HepG2 (cell line): ENCODE measurements around the gene UBAC1. TPM values are rescaled to one million over a fixed set of nuclear protein-coding genes. Genes with fewer than 3 reads are reported as not detected.

Experiments used
- CBX5 ChIP-seq: sonication (generic); formaldehyde crosslinking; IDR thresholded peaks from 2 replicates; pipeline ENCODE4 v1.4.0; 2020; ENCODE audit warnings: missing genetic modification reagents, borderline replicate concordance
- DMAP1 ChIP-seq: IDR thresholded peaks from 2 replicates; pipeline ENCODE4 v1.6.1; 2016
- ETV5 ChIP-seq: IDR thresholded peaks from 2 replicates; pipeline ENCODE4 v1.6.1; 2018; ENCODE audit warnings: missing biosample characterization, missing genetic modification reagents, inconsistent platforms, borderline replicate concordance
- KDM3A ChIP-seq: IDR thresholded peaks from 2 replicates; pipeline ENCODE4 v1.6.1; 2018; ENCODE audit warnings: low read depth, missing compliant biosample characterization
- NCOR1 ChIP-seq: fragments of 200-600 bp; sonication (generic); IDR thresholded peaks from 2 replicates; pipeline ENCODE4 v1.7.0; 2017; ENCODE audit warnings: antibody characterized with exemption, low read length, borderline replicate concordance
- NFKB2 ChIP-seq: sonication (generic); formaldehyde crosslinking; IDR thresholded peaks from 2 replicates; pipeline ENCODE4 v1.4.0; 2020; ENCODE audit warnings: missing genetic modification reagents, borderline replicate concordance
- NR2C2 ChIP-seq: sonication (generic); formaldehyde crosslinking; IDR thresholded peaks from 2 replicates; pipeline ENCODE4 v1.4.0; 2020; ENCODE audit warnings: missing genetic modification reagents, mild to moderate bottlenecking, moderate library complexity, borderline replicate concordance
- NR2F2 ChIP-seq: IDR thresholded peaks from 2 replicates; pipeline ENCODE4 v1.6.1; 2012; ENCODE audit warnings: low read depth, inconsistent platforms, borderline replicate concordance
- SALL1 ChIP-seq: sonication (generic); formaldehyde crosslinking; IDR thresholded peaks from 2 replicates; pipeline ENCODE4 v1.8.0; 2022; ENCODE audit warnings: mild to moderate bottlenecking, missing genetic modification reagents
- TARDBP ChIP-seq: sonication (generic); formaldehyde crosslinking; IDR thresholded peaks from 2 replicates; pipeline ENCODE4 v1.8.0; 2022; ENCODE audit warnings: mild to moderate bottlenecking, missing genetic modification reagents
- TEAD2 ChIP-seq: sonication (generic); formaldehyde crosslinking; IDR thresholded peaks from 2 replicates; pipeline ENCODE4 v1.9.0; 2021; ENCODE audit warnings: missing genetic modification reagents
- THAP9 ChIP-seq: sonication (generic); formaldehyde crosslinking; IDR thresholded peaks from 2 replicates; pipeline ENCODE4; 2020; ENCODE audit warnings: missing genetic modification reagents, mild to moderate bottlenecking, borderline replicate concordance
- ZNF44 ChIP-seq: sonication (generic); formaldehyde crosslinking; IDR thresholded peaks from 2 replicates; pipeline ENCODE4 v1.5.1; 2020; ENCODE audit warnings: mild to moderate bottlenecking, missing genetic modification reagents
- ZNF83 ChIP-seq: sonication (generic); formaldehyde crosslinking; IDR thresholded peaks from 2 replicates; pipeline ENCODE4 v1.4.0; 2020; ENCODE audit warnings: missing genetic modification reagents, mild to moderate bottlenecking, borderline replicate concordance
- polyA plus RNA-seq, 8 experiments: library from polyadenylated mRNA; depleted of rRNA in 3 of 8; stranded (reverse) in 7 of 8; unstranded in 1 of 8; fragments of >200 nt; fragmentation: Illumina TruSeq in 4 of 8; extraction: Trizol in 4 of 8; gene quantifications; 2 replicates each; pipeline versions ENCODE4 v1.2.1 to v1.2.3, GENCODE V29; 2011 to 2016; ENCODE audit warnings: low read depth in 4 of 8, missing spikeins in 1 of 8, mixed read lengths in 1 of 8; ENCODE audit not compliant: insufficient read depth in 1 of 8
- total RNA-seq, 5 experiments: library from RNA; depleted of rRNA; stranded (reverse); fragments of >200 nt; fragmentation: Illumina TruSeq; extraction: Trizol; gene quantifications; 2 replicates each; pipeline ENCODE4 v1.2.3, GENCODE V29; 2016; ENCODE audit warnings: low read depth in 1 of 5
- TF ChIP-seq, protein P1 (sequence below): sonication (generic); formaldehyde crosslinking; IDR thresholded peaks from 2 replicates; pipeline ENCODE4 v1.8.0; 2022; ENCODE audit warnings: missing genetic modification reagents, mild to moderate bottlenecking, moderate library complexity, borderline replicate concordance
- TF ChIP-seq, protein P2 (sequence below): sonication (generic); formaldehyde crosslinking; conservative IDR thresholded peaks from 2 replicates; pipeline ENCODE4 v1.8.0; 2022; ENCODE audit warnings: missing genetic modification reagents

Gene UBAC1
- total and polyA plus RNA-seq, 2 of the 13 experiments (the other 11 are each of a cell fraction or from before 2014, with no cell fraction given) = 32.2 to 34.1 TPM

DNA sequence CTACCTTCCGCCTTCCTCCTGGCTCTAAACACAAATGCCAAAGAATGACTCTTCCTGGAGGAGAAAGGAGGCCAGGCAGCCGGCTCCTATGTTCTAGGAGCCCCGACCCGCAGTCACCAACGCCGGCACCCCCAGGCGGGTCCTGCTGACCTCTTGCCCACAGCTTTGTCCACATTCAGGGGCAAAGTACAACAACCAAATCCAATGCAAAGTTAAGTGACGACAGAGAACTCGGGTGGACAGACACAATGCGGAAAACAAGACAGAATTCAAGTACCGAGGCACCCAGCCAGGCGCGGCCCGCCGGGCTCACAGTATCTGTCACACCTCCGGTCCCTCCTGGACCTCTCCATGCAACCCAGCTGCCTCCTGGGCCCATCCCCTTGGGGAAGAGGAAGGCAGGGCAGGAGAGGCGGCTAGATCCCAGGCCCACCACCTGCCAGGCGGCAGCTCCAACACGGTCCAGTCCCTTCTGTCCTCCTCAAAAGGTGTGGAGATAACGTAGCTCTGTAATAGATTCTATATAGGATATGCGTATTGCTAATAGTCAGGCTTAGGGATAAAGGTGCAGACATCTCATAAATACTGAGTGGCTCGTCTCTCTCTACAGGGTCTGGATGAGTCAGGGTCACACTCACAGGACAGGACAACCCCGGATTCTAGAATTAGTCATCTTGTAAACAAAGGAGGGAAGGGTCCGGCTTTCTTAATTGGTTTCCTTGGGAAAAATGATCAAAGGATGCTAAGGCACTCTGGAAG is 46.9 kb upstream of the UBAC1 start (continued):
- TF ChIP-seq THAP9 = peak; percentile 53; the same call in 1 of the 2 replicates
- 0 out of 2 replicates have a peak, but pooled peaks have one; percentile 16 for TF ChIP-seq NFKB2 (CRISPR knock-in tag)
- TF ChIP-seq DMAP1 (CRISPR knock-in tag) = 0 out of 2 replicates have a peak, but pooled peaks have one; percentile 24
- TF ChIP-seq NR2C2 (CRISPR knock-in tag) = peak; percentile 43; the same call in 1 of the 2 replicates
- TF ChIP-seq SALL1 = peak; percentile 70
- no peak for TF ChIP-seq KDM3A
- peak; percentile 30; the same call in 1 of the 2 replicates for TF ChIP-seq NR2F2
- no peak for TF ChIP-seq ZNF44 (CRISPR knock-in tag)
- TF ChIP-seq CBX5 (CRISPR knock-in tag) = no peak
- TF ChIP-seq NCOR1 = peak; percentile 60; the same call in 1 of the 2 replicates
- TF ChIP-seq, protein P1, sequence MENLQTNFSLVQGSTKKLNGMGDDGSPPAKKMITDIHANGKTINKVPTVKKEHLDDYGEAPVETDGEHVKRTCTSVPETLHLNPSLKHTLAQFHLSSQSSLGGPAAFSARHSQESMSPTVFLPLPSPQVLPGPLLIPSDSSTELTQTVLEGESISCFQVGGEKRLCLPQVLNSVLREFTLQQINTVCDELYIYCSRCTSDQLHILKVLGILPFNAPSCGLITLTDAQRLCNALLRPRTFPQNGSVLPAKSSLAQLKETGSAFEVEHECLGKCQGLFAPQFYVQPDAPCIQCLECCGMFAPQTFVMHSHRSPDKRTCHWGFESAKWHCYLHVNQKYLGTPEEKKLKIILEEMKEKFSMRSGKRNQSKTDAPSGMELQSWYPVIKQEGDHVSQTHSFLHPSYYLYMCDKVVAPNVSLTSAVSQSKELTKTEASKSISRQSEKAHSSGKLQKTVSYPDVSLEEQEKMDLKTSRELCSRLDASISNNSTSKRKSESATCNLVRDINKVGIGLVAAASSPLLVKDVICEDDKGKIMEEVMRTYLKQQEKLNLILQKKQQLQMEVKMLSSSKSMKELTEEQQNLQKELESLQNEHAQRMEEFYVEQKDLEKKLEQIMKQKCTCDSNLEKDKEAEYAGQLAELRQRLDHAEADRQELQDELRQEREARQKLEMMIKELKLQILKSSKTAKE = peak; percentile 58
- TF ChIP-seq TARDBP = no peak
- TF ChIP-seq ZNF83 (CRISPR knock-in tag) = no peak
- TF ChIP-seq TEAD2 (CRISPR knock-in tag) = no peak
- TF ChIP-seq ETV5 (CRISPR knock-in tag) = peak; percentile 43; the same call in 1 of the 2 replicates
- TF ChIP-seq, protein P2, sequence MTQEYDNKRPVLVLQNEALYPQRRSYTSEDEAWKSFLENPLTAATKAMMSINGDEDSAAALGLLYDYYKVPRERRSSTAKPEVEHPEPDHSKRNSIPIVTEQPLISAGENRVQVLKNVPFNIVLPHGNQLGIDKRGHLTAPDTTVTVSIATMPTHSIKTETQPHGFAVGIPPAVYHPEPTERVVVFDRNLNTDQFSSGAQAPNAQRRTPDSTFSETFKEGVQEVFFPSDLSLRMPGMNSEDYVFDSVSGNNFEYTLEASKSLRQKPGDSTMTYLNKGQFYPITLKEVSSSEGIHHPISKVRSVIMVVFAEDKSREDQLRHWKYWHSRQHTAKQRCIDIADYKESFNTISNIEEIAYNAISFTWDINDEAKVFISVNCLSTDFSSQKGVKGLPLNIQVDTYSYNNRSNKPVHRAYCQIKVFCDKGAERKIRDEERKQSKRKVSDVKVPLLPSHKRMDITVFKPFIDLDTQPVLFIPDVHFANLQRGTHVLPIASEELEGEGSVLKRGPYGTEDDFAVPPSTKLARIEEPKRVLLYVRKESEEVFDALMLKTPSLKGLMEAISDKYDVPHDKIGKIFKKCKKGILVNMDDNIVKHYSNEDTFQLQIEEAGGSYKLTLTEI (CRISPR knock-in tag) = no peak
